ENCODE results near the gene TBC1D10A. TPM values are rescaled to one million over a fixed set of nuclear protein-coding genes. Genes with fewer than 3 reads are reported as not detected.

The TBC1D10A gene
- total RNA-seq, 1 donor from 2014 or later, result 15.3 TPM

GRCh38 chr22:30277547-30278344 is 49.0 kb downstream of the TBC1D10A start:
- TF ChIP-seq, protein P1, sequence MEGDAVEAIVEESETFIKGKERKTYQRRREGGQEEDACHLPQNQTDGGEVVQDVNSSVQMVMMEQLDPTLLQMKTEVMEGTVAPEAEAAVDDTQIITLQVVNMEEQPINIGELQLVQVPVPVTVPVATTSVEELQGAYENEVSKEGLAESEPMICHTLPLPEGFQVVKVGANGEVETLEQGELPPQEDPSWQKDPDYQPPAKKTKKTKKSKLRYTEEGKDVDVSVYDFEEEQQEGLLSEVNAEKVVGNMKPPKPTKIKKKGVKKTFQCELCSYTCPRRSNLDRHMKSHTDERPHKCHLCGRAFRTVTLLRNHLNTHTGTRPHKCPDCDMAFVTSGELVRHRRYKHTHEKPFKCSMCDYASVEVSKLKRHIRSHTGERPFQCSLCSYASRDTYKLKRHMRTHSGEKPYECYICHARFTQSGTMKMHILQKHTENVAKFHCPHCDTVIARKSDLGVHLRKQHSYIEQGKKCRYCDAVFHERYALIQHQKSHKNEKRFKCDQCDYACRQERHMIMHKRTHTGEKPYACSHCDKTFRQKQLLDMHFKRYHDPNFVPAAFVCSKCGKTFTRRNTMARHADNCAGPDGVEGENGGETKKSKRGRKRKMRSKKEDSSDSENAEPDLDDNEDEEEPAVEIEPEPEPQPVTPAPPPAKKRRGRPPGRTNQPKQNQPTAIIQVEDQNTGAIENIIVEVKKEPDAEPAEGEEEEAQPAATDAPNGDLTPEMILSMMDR (conservative IDR thresholded peaks at IDR 0.05), result no peak
- Mint-ChIP-seq H3K4me1 (ENCODE audit: unreplicated experiment) (peaks cover 8% of the 10 kb centered on the region), H3K27me3 (peaks cover 1% of the 10 kb centered on the region), H3K27ac (peak overlapping the region; percentile 67), H3K36me3 (no peaks in the 10 kb centered on the region), H3K9me3 (no peaks in the 10 kb centered on the region), H3K4me3 (no peak overlapping the region)
- DNase-seq (ENCODE audit: extremely low spot score, unreplicated experiment), result no peak

DNA sequence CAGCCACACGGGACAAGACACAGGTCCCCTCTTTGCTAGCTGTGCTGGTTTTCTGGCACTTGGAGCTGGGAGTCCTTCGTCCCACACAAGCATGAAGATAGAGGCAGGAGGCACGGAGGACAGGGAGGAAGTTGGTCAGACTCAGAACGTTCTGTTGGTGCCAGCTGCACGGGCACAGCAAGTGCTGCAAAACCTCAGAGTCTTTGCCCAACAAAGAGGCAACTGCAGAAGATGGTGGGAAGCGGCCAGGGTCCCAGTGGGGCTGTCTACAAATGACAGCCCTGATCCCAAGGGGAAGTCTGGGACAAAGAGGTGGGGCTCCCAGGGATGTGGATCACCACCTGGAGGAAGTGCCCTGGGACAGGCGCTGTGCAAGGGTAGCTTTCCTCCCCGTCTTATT is 50.7 kb downstream of the TBC1D10A start:
- no peak overlapping the region for H3K4me3 Mint-ChIP-seq
- no peak for DNase-seq (ENCODE audit: extremely low spot score, unreplicated experiment)
- H3K27me3 Mint-ChIP-seq, result peaks cover 4% of the 10 kb centered on the region
- H3K4me1 Mint-ChIP-seq (ENCODE audit: unreplicated experiment), result peaks cover 8% of the 10 kb centered on the region
- no peaks in the 10 kb centered on the region for H3K36me3 Mint-ChIP-seq
- TF ChIP-seq, protein P1 (conservative IDR thresholded peaks at IDR 0.05), result no peak
- no peaks in the 10 kb centered on the region for H3K9me3 Mint-ChIP-seq
- no peak overlapping the region for H3K27ac Mint-ChIP-seq

DNA sequence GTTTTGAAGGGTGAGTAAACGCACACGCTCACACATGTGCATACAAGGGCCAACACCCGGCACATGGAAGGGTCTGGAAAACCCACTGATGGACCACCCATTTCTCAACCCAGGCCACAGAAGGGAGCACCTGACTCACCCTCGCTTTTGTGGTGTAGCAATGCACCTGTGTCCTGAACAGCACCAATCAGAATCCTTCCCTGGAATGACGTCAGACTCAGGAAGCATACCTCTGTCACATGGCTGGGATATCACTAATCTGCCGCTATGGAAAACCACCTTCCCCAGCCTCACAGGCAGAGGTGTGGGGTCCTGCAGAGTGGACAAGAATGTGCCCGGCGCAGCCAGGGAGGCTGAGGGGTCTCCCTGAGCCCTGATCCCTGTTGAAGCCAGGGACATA is 51.1 kb downstream of the TBC1D10A start:
- Mint-ChIP-seq H3K4me1 (ENCODE audit: unreplicated experiment) (peaks cover 8% of the 10 kb centered on the region), H3K27me3 (peaks cover 4% of the 10 kb centered on the region), H3K9me3 (no peaks in the 10 kb centered on the region), H3K4me3 (no peak overlapping the region), H3K27ac (no peak overlapping the region), H3K36me3 (no peaks in the 10 kb centered on the region)
- TF ChIP-seq, protein P1 (conservative IDR thresholded peaks at IDR 0.05), result no peak
- DNase-seq (ENCODE audit: extremely low spot score, unreplicated experiment), result no peak

- no peak for DNase-seq (ENCODE audit: extremely low spot score, unreplicated experiment)
- TF ChIP-seq, protein P1 (conservative IDR thresholded peaks at IDR 0.05), result no peak
- H3K4me1 Mint-ChIP-seq (ENCODE audit: unreplicated experiment), result peaks cover 8% of the 10 kb centered on the region
- no peaks in the 10 kb centered on the region for H3K36me3 Mint-ChIP-seq
- H3K27me3 Mint-ChIP-seq, result peaks cover 4% of the 10 kb centered on the region
- H3K27ac Mint-ChIP-seq, result no peak overlapping the region
- no peaks in the 10 kb centered on the region for H3K9me3 Mint-ChIP-seq
- no peak overlapping the region for H3K4me3 Mint-ChIP-seq
These were observed 52.3 kb downstream of the TBC1D10A start for GRCh38 chr22:30274437-30274812.

DNA sequence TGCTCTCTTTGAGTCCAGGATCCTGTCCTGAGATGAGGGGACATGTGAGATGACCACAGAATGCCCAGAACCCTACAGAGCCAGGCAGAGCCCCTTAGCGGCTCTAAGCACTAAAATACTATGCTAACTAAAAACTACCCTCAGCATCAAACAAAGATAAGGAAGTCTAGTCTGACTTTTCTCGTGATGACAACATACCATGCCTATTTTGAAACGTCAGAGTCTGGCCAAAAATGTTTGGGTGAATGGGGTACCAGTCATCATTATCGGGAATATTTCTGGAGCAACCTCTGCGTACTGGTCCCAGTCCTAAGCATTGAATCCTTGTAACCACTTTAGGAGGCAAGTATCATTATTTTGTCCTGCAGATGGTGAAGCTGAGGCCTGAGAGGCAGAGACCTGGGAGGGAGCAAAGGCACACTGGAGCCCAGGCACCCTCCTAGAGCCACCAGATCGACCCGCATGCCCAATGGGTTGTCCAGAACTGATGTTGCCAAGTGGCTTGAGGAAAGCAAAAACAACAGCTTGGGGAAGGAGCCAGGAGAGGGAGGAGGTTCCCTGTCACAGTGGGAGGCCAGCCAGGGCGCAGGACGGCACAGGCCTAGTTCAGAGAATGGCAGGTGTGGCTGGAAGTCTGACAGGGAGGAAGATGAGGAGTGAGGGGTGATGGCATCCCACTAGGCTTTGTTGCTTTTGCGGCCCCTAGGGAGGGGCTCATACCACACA is 52.9 kb downstream of the TBC1D10A start:
- Mint-ChIP-seq H3K9me3 (no peaks in the 10 kb centered on the region), H3K27ac (no peak overlapping the region)

More for the DNA sequence above, 52.9 kb downstream of the TBC1D10A start:
- H3K4me1 Mint-ChIP-seq (ENCODE audit: unreplicated experiment), result peaks cover 8% of the 10 kb centered on the region
- peaks cover 4% of the 10 kb centered on the region for H3K27me3 Mint-ChIP-seq
- no peaks in the 10 kb centered on the region for H3K36me3 Mint-ChIP-seq
- TF ChIP-seq, protein P1 (conservative IDR thresholded peaks at IDR 0.05), result no peak
- H3K4me3 Mint-ChIP-seq, result no peak overlapping the region
- DNase-seq (ENCODE audit: extremely low spot score, unreplicated experiment), result no peak

Data from type B pancreatic cell (in vitro differentiated cells).